ENCODE data around the gene MFAP4.

GRCh38 chr17:19409066-19409465 is 22.1 kb upstream of the MFAP4 start:
- TF ChIP-seq POLR2A (IDR thresholded peaks at IDR 0.05) (no peak), CTCF (IDR thresholded peaks at IDR 0.05 in 8 of 11, conservative IDR thresholded peaks at IDR 0.05 in 3 of 11) (no peak)

All from spleen (tissue), 7 donors.